Transverse colon (tissue), 4 donors: ENCODE results near the gene MAFG. TPM values are rescaled to one million over a fixed set of nuclear protein-coding genes. Genes with fewer than 3 reads are reported as not detected.
A peak's percentile ranks its signal among the peaks of the same experiment; 100 is the strongest.

Experiments used
- DNase-seq: peaks from one replicate; pipeline ENCODE4 v3.0.0-alpha.2; 2019
- H3K27ac ChIP-seq, 4 donors: fragments of 200-600 bp; sonication (generic); 2 replicates each; pipeline ENCODE4 v1.5.1; 2016 to 2018; ENCODE audit warnings: inconsistent platforms in 4 of 4
- H3K27me3 ChIP-seq: fragments of 200-600 bp; sonication (generic); 2 replicates; pipeline ENCODE4 v1.5.1; 2017; ENCODE audit warnings: inconsistent platforms
- H3K36me3 ChIP-seq, 4 donors: fragments of 200-600 bp; sonication (generic); 2 replicates each; pipeline ENCODE4 v1.5.1; 2017 to 2019; ENCODE audit warnings: inconsistent platforms in 4 of 4
- H3K4me1 ChIP-seq, 4 donors: fragments of 200-600 bp; sonication (generic); 2 replicates each; pipeline ENCODE4 v1.5.1; 2017 to 2020; ENCODE audit warnings: inconsistent platforms in 4 of 4
- H3K4me3 ChIP-seq, 4 donors: fragments of 200-600 bp; sonication (generic); 1 replicate in 1 of 4; 2 replicates in 3 of 4; pipeline versions ENCODE4 v1.5.1 to v1.6.1; 2017 to 2019; ENCODE audit warnings: inconsistent platforms in 4 of 4
- H3K9me3 ChIP-seq, 2 donors: fragments of 200-600 bp; sonication (generic); 2 replicates each; pipeline ENCODE4 v1.5.1; 2017 to 2019; ENCODE audit warnings: inconsistent platforms in 2 of 2
- CTCF ChIP-seq, 5 experiments: fragments of 200-600 bp in 3 of 5; fragments of 450-650 bp in 2 of 5; sonication (generic) in 3 of 5; IDR thresholded peaks; 1 replicate in 2 of 5; 2 replicates in 3 of 5; pipeline ENCODE4 v1.5.1; 2016 to 2017; ENCODE audit warnings: antibody characterized with exemption in 5 of 5, inconsistent platforms in 3 of 5, mild to moderate bottlenecking in 2 of 5, moderate library complexity in 1 of 5
- EP300 ChIP-seq: sonication (generic); formaldehyde crosslinking; IDR thresholded peaks from one replicate; pipeline ENCODE4 v1.6.1; 2017; ENCODE audit warnings: antibody characterized with exemption, low read depth
- POLR2A ChIP-seq: fragments of 450-650 bp; IDR thresholded peaks from one replicate; pipeline ENCODE4 v1.6.1; 2016; ENCODE audit warnings: antibody characterized with exemption, mild to moderate bottlenecking, moderate library complexity
- POLR2AphosphoS5 ChIP-seq, 3 donors: sonication (generic); formaldehyde crosslinking; IDR thresholded peaks; one replicate each; pipeline ENCODE4 v1.6.1; 2016; ENCODE audit warnings: antibody characterized with exemption in 3 of 3
- WGBS, 2 donors: methylation state at CpG; one replicate each; pipeline ENCODE4 v1.1.5; 2018; ENCODE audit warnings: low coverage in 1 of 2; 5-methylcytosine and 5-hydroxymethylcytosine counted together
- in situ Hi-C, 4 donors: fragments of 200-750 bp; cut with MboI; loops; one replicate each; pipeline versions ENCODE4 v1.15.0 to v1.15.1; 2017; ENCODE audit warnings: low sequenced_read_pairs in 3 of 4, low pct_ligation_motif_present in 1 of 4, low pct_unique_long_range_greater_than_20kb in 1 of 4
- intact Hi-C: fragments of 100-400 bp; cut with DNase I; formaldehyde crosslinking; loops from one replicate; pipeline ENCODE4 v1.15.1; 2023; ENCODE audit warnings: low total_unique reads
- total RNA-seq, 4 donors: library from RNA; depleted of rRNA; stranded (reverse); fragments of >200 nt; gene quantifications; one replicate each; pipeline ENCODE4 v1.1.0, GENCODE V29; 2016

Gene MAFG
- total RNA-seq, 4 donors from 2014 or later = 22.4 to 34.4 (median 24.3) TPM

- TF ChIP-seq EP300 (no peak), CTCF (IDR thresholded peaks at IDR 0.05) (no peak), POLR2A (no peak), POLR2AphosphoS5 (IDR thresholded peaks at IDR 0.05) (no peak)
- Histone ChIP-seq H3K27ac (no peak overlapping the region), H3K9me3 (no peaks in the 10 kb centered on the region), H3K36me3 (no peaks in the 10 kb centered on the region), H3K4me1 (peaks cover 5 to 26% (median 14%) of the 10 kb centered on the region in 4 donors), H3K4me3 (no peak overlapping the region), H3K27me3 (peaks cover 29% of the 10 kb centered on the region)
- in situ Hi-C loops (no loop called here), intact Hi-C loops (no loop called here)
- WGBS, 2 donors = 70% methylated on average over 13 of the region's 15 CpGs; no CpG with 5 or more reads in 1 of the 2 donors
- no peak for DNase-seq
Observed at GRCh38 chr17:81939218-81939617, 11.7 kb upstream of the MAFG start.

GRCh38 chr17:81935709-81936084, 8.2 kb upstream of the MAFG start:
- Histone ChIP-seq H3K36me3 (no peaks in the 10 kb centered on the region), H3K27ac (no peak overlapping the region), H3K4me1 (peaks cover 5 to 28% (median 17%) of the 10 kb centered on the region in 4 donors), H3K4me3 (peak overlapping the region in 1 of 4 donors; percentile 57), H3K27me3 (peaks cover 5% of the 10 kb centered on the region), H3K9me3 (no peaks in the 10 kb centered on the region)
- WGBS, 2 donors = 90% methylated on average over 6 of the region's 6 CpGs; no CpG with 5 or more reads in 1 of the 2 donors
- intact Hi-C loops (no loop called here), in situ Hi-C loops (no loop called here)
- TF ChIP-seq CTCF (IDR thresholded peaks at IDR 0.05) (no peak), EP300 (no peak), POLR2A (no peak)
- DNase-seq = no peak

DNA sequence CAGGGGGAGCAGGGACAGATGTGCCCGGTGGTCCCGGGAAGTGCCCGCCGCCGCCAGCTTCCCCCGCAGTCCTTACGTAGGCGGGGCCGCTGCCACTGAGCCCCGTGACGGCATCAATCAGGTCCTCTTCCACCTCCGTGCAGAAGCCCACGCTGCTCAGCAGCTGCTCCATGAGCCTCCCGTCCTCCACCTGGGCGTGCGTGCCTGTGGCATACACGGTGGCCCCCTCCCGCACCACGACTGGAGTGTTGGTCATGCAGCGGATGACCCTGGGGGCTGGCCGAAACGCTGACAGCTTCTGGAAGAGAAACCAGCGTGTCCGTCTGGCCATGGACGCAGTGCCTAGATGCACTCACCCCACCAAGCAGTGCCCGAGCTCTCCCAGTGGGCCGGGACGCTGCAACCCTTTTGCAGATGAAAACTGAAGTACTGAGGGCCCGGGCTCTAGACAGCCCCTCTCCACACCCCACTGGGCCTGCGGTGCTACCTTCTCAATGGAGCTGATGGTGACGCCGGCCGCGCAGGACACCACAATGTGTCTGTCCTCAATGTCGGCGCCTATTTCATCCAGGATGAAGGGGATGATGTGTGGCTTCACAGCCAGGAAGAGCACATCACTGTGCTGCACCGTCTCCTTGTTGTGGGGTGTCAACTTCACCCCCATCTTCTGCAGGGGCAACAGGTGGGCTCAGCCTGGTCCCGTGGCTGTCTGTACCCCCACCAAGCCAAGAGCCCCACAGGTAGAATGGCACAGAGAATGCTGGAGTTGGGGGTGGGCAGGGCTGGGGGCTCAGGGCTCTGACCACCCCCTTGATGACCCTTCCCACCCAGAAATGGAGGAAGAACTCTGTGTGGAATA, 7.5 kb upstream of the MAFG start:
- Histone ChIP-seq H3K36me3 (no peaks in the 10 kb centered on the region), H3K4me3 (no peak overlapping the region), H3K4me1 (peaks cover 5 to 28% (median 19%) of the 10 kb centered on the region in 4 donors), H3K27me3 (peaks cover 4% of the 10 kb centered on the region), H3K9me3 (no peaks in the 10 kb centered on the region), H3K27ac (no peak overlapping the region)
- WGBS, 2 donors = 96% methylated on average over 22 of the region's 38 CpGs; no CpG with 5 or more reads in 1 of the 2 donors
- intact Hi-C loops = no loop called here
- DNase-seq = no peak
- TF ChIP-seq EP300 = no peak
- TF ChIP-seq POLR2A = no peak
- TF ChIP-seq CTCF (IDR thresholded peaks at IDR 0.05) = no peak
- TF ChIP-seq POLR2AphosphoS5 (IDR thresholded peaks at IDR 0.05) = no peak
- in situ Hi-C loops = no loop called here

GRCh38 chr17:81934098-81934757, 6.7 kb upstream of the MAFG start:
- no peak for TF ChIP-seq CTCF (IDR thresholded peaks at IDR 0.05)
- no peak for TF ChIP-seq EP300
- no peak for TF ChIP-seq POLR2A
- no peak for TF ChIP-seq POLR2AphosphoS5 (IDR thresholded peaks at IDR 0.05)
- WGBS, 2 donors = 87% methylated on average over 18 of the region's 23 CpGs; no CpG with 5 or more reads in 1 of the 2 donors
- Histone ChIP-seq H3K9me3 (no peaks in the 10 kb centered on the region), H3K36me3 (no peaks in the 10 kb centered on the region), H3K4me1 (peaks cover 5 to 28% (median 19%) of the 10 kb centered on the region in 4 donors), H3K4me3 (no peak overlapping the region), H3K27ac (no peak overlapping the region), H3K27me3 (peaks cover 6% of the 10 kb centered on the region)
- DNase-seq = no peak
- in situ Hi-C loops = no loop called here
- intact Hi-C loops = no loop called here
